A549 (cell line): ENCODE data around the gene SSX2B. TPM values are rescaled to one million over a fixed set of nuclear protein-coding genes. Genes with fewer than 3 reads are reported as not detected.
"Not testable (repeated sequence)": the region's sequence is repeated elsewhere in the genome, so short reads cannot be mapped to it uniquely, and the experiment has no call there.

Experiments used
- ATAC-seq, 2 experiments: fragments of 200-7000 bp in 1 of 2; fragments of >200 bp in 1 of 2; cut with Nextera tagmentation in 1 of 2; cut with Tn5 transposase in 1 of 2; 3 replicates each; pipeline versions ENCODE4 v1.8.0 to v1.9.1; 2018 to 2020; ENCODE audit warnings: mild to moderate bottlenecking in 1 of 2, moderate library complexity in 1 of 2
- CTCF ChIA-PET: fragments of 300-600 bp; sonication (Branson Sonifier 250); formaldehyde crosslinking; extraction: SDS; loops from one replicate; lab custom pipeline; 2021; ENCODE audit warnings: antibody characterized with exemption, inconsistent platforms; lab: Yijun Ruan, JAX
- POLR2A ChIA-PET: fragments of 350-600 bp; formaldehyde crosslinking; extraction: SDS; loops from one replicate; lab custom pipeline; 2021; ENCODE audit warnings: antibody characterized with exemption, inconsistent platforms; lab: Yijun Ruan, JAX
- DNase-seq, 2 experiments: peaks; one replicate each; pipeline versions ENCODE4 v3.0.0 to v3.0.0-alpha.2; 2011 to 2016; ENCODE audit warnings: low read depth in 1 of 2, low spot score in 1 of 2
- FAIRE-seq: peaks from 2 replicates; lab custom pipeline; 2011; peaks lifted over from hg19 to GRCh38; lab: Jason Lieb, UNC
- H3K27ac ChIP-seq, 2 experiments: fragments of >200 bp; sonication (Bioruptor Twin); formaldehyde crosslinking; 3 replicates each; pipeline ENCODE4 v1.5.1; 2016 to 2017
- H3K4me1 ChIP-seq: fragments of >200 bp; sonication (Bioruptor Twin); formaldehyde crosslinking; 3 replicates; pipeline ENCODE4 v1.6.1; 2016
- H3K4me2 ChIP-seq: fragments of >200 bp; sonication (Bioruptor Twin); formaldehyde crosslinking; 3 replicates; pipeline ENCODE4 v1.6.1; 2016
- H3K4me3 ChIP-seq: fragments of >200 bp; sonication (Bioruptor Twin); formaldehyde crosslinking; 3 replicates; pipeline ENCODE4 v1.5.1; 2016
- H3K9me3 ChIP-seq: fragments of >200 bp; sonication (Bioruptor Twin); formaldehyde crosslinking; 3 replicates; pipeline ENCODE4 v1.6.1; 2016
- WGBS: methylation state at CpG from one replicate; pipeline ENCODE4 v1.1.6; 2017; ENCODE audit errors: missing lambda C conversion rate; 5-methylcytosine and 5-hydroxymethylcytosine counted together
- polyA minus RNA-seq: library from RNA; depleted of rRNA, polyadenylated mRNA; stranded (reverse); fragments of >200 nt; gene quantifications from 2 replicates; pipeline ENCODE4 v1.2.3, GENCODE V29; 2011; rRNA and poly(A)+ RNA removed
- polyA plus RNA-seq, 4 experiments: library from polyadenylated mRNA; depleted of rRNA in 3 of 4; stranded (reverse); fragments of >200 nt; fragmentation: RNase III in 1 of 4; extraction: RNeasy Plus Mini Kit Qiagen cat#74134 plus additional on column Dnase treatment in 1 of 4; gene quantifications; 2 replicates in 3 of 4; 3 replicates in 1 of 4; pipeline ENCODE4 v1.2.3, GENCODE V29; 2011 to 2017
- small RNA-seq, 6 experiments: library from RNA; depleted of rRNA; stranded (forward); fragments of <200 nt; gene quantifications; one replicate each; pipeline ENCODE3, GENCODE V24; 2012

Gene SSX2B, protein sequence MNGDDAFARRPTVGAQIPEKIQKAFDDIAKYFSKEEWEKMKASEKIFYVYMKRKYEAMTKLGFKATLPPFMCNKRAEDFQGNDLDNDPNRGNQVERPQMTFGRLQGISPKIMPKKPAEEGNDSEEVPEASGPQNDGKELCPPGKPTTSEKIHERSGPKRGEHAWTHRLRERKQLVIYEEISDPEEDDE
- polyA plus RNA-seq (2011; rRNA removed) = not detected in 2 replicates
- polyA plus RNA-seq (2012; cell fraction: cytosol; rRNA removed) = not detected in 2 replicates
- polyA plus RNA-seq (2012; cell fraction: nucleus; rRNA removed) = not detected in 2 replicates
- not detected in 3 replicates for polyA plus RNA-seq (2017; fragmentation: RNase III; extraction: RNeasy Plus Mini Kit Qiagen cat#74134 plus additional on column Dnase treatment)
- not detected in 2 replicates for polyA minus RNA-seq

DNA sequence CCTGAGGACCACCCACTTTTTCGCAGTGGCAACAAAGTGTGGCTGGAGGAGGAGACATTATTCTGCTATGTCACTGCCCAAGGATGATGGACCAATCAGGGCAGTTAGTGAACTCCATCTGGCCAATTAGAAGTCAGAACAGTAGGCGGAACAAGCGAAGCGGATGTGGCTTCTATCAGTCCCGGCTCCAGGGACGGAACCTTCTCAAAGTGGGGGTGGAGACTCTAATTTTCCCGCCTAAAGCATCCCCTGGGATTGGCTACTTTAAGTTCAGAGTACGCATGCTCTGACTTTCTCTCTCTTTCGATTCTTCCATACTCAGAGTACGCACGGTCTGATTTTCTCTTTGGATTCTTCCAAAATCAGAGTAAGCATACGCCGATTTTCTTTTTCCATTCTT is at the start of gene SSX2B:
Gene SSX2B (plus strand): TSS at position 301 of the 400 bp plus-strand sequence. CDS start 1,429 bp downstream, outside the sequence.
- no CpG with 5 or more reads among the region's 13 CpGs for WGBS
- FAIRE-seq = not testable (repeated sequence)

DNA sequence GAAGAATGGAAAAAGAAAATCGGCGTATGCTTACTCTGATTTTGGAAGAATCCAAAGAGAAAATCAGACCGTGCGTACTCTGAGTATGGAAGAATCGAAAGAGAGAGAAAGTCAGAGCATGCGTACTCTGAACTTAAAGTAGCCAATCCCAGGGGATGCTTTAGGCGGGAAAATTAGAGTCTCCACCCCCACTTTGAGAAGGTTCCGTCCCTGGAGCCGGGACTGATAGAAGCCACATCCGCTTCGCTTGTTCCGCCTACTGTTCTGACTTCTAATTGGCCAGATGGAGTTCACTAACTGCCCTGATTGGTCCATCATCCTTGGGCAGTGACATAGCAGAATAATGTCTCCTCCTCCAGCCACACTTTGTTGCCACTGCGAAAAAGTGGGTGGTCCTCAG is 44.0 kb upstream of the SSX2B start, which contains the start of gene SSX2:
Gene SSX2 (minus strand): TSS at position 101 of the 400 bp plus-strand sequence. CDS start 1,429 bp downstream, outside the sequence.
- no CpG with 5 or more reads among the region's 13 CpGs for WGBS
- H3K4me2 ChIP-seq, FAIRE-seq, POLR2A ChIA-PET, CTCF ChIA-PET, ATAC-seq, DNase-seq, H3K9me3 ChIP-seq, H3K4me1 ChIP-seq, H3K4me3 ChIP-seq, H3K27ac ChIP-seq: not testable (repeated sequence)

More for the DNA sequence above, at the start of gene SSX2B:
- H3K27ac ChIP-seq, H3K4me2 ChIP-seq, H3K9me3 ChIP-seq, CTCF ChIA-PET, H3K4me3 ChIP-seq, POLR2A ChIA-PET, H3K4me1 ChIP-seq, ATAC-seq, DNase-seq: not testable (repeated sequence)

DNA sequence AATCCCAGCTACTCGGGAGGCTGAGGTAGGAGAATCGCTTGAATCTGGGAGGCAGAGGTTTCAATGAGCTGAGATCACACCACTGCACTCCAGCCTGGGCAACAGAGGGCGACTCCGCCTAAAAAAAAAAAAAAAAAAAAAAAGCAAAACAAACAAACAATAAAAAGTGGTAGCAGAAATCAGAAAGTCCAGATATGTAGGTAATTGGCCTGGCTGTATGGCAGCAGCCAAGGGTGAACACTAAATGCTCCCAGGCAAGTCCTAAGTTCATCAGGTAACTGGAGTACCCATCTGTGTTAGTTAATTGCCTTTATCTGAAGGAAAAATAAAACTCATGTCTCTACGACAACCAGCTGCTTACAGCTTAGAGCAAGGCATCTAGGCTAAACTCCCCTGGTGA is 14.9 kb downstream of the SSX2B start:
- H3K4me1 ChIP-seq, DNase-seq, H3K9me3 ChIP-seq, H3K4me3 ChIP-seq, FAIRE-seq, POLR2A ChIA-PET, H3K27ac ChIP-seq, H3K4me2 ChIP-seq, ATAC-seq, CTCF ChIA-PET: not testable (repeated sequence)
- 26% methylated on average over 4 of the region's 5 CpGs for WGBS

DNA sequence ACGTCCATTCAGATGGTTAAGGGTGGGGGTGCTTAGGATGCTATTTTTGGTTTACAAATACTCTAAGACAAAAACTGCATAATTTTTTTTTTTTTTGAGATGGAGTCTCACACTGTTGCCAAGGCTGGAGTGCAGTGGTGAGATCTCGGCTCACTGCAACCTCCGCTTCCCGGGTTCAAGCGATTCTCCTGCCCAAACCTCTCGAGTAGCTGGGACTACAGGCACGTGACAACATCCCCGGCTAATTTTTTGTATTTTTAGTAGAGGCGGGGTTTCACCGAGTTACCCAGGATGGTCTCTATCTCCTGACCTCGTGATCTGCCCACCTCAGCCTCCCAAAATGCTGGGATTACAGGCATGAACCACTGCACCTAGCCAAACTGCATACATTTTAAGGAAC is 22.5 kb downstream of the SSX2B start:
- H3K4me2 ChIP-seq, FAIRE-seq, H3K27ac ChIP-seq, CTCF ChIA-PET, H3K4me3 ChIP-seq, H3K9me3 ChIP-seq, DNase-seq, H3K4me1 ChIP-seq, POLR2A ChIA-PET, ATAC-seq: not testable (repeated sequence)
- 44% methylated on average over 10 of the region's 11 CpGs for WGBS

DNA sequence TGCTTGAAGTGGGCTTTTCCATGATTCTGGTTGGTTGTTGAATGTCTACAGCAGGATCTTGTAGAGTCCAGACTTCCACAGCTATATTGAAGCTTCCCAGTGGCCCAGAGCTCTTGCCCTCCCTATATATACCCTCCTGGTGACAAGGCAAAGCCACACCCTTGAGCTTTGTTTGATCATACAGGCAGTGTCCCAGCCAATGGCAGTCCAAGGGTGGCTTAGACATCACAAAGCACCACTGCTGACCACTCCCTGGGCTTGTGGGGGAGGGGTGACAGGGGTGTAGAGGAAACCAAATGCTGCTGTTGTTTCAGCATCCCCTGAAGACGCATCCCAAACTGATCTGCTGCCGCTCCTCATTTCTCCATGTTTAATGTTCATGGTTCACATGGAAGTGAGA is 46.3 kb downstream of the SSX2B start, which contains the start of gene SPANXN5:
Gene SPANXN5 (minus strand): TSS at position 101 of the 400 bp plus-strand sequence. CDS start 79 bp downstream, at position 22.
- CTCF ChIA-PET, POLR2A ChIA-PET, H3K9me3 ChIP-seq, H3K27ac ChIP-seq, ATAC-seq, H3K4me3 ChIP-seq, FAIRE-seq, H3K4me2 ChIP-seq, H3K4me1 ChIP-seq: not testable (repeated sequence)
- peak in 1 of 2 experiments; percentile 4 for DNase-seq
- 45% methylated on average over 2 of the region's 2 CpGs for WGBS

DNA sequence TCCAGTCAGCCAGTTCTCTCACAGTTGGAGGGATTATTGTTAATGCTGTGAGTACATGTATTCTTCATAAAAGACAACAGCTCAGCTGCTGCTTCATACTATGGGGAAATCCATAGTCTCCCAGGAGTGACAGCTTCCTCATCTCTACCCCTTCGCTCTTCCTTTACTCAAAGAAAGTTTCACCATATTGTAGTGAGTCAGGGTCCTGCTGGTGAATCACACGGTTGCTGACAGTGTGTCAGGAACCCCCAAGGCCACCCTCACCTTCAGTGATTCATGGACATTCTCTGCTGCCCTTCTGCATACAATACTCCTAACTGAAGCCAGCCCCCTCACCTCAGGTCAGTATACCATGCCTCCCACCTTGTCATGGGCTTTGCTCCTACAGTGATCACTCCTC is 53.8 kb downstream of the SSX2B start:
- H3K27ac ChIP-seq, H3K4me1 ChIP-seq, H3K4me2 ChIP-seq, H3K4me3 ChIP-seq, H3K9me3 ChIP-seq, ATAC-seq, POLR2A ChIA-PET, FAIRE-seq, DNase-seq, CTCF ChIA-PET: not testable (repeated sequence)
- WGBS = 20% methylated on average over 2 of the region's 2 CpGs

Small RNA genes within 50 kb of the gene (small RNA-seq; reads per million reads assigned to genes)
- 0 reads per million in 6 experiments for gene AC244505.3
- gene AC244505.5 = 0 reads per million in 6 experiments
- 0 reads per million in 6 experiments for gene AC244505.6
- gene AC244505.7 = 0 reads per million in 6 experiments

Other genes with a start within 250 kb of the SSX2B start
- gene XAGE1B, start 234.2 kb upstream of the SSX2B start, polyA plus RNA-seq (2011; rRNA removed) = 41.7 and 54.6 TPM in 2 replicates
- 179 to 216 TPM (median 194 TPM) in 3 replicates for gene XAGE1B, start 234.2 kb upstream of the SSX2B start, polyA plus RNA-seq (2017; fragmentation: RNase III; extraction: RNeasy Plus Mini Kit Qiagen cat#74134 plus additional on column Dnase treatment)
- gene SSX7, start 96.4 kb upstream of the SSX2B start, polyA plus RNA-seq (2011; rRNA removed) = not detected in 2 replicates
- gene SSX7, start 96.4 kb upstream of the SSX2B start, polyA plus RNA-seq (2017; fragmentation: RNase III; extraction: RNeasy Plus Mini Kit Qiagen cat#74134 plus additional on column Dnase treatment) = not detected in 3 replicates
- not detected in 2 replicates for gene SSX2, start 44.1 kb upstream of the SSX2B start, polyA plus RNA-seq (2011; rRNA removed)
- gene SSX2, start 44.1 kb upstream of the SSX2B start, polyA plus RNA-seq (2017; fragmentation: RNase III; extraction: RNeasy Plus Mini Kit Qiagen cat#74134 plus additional on column Dnase treatment) = not detected in 3 replicates
- 0.07 TPM in 1 of 2 replicates, not detected in the other for gene SPANXN5, start 46.2 kb downstream of the SSX2B start, polyA plus RNA-seq (2011; rRNA removed)
- gene SPANXN5, start 46.2 kb downstream of the SSX2B start, polyA plus RNA-seq (2017; fragmentation: RNase III; extraction: RNeasy Plus Mini Kit Qiagen cat#74134 plus additional on column Dnase treatment) = not detected in 3 replicates
- gene XAGE5, start 60.0 kb downstream of the SSX2B start, polyA plus RNA-seq (2011; rRNA removed) = not detected in 2 replicates
- not detected in 3 replicates for gene XAGE5, start 60.0 kb downstream of the SSX2B start, polyA plus RNA-seq (2017; fragmentation: RNase III; extraction: RNeasy Plus Mini Kit Qiagen cat#74134 plus additional on column Dnase treatment)
- gene XAGE3, start 116.8 kb downstream of the SSX2B start, polyA plus RNA-seq (2011; rRNA removed) = not detected in 2 replicates
- gene XAGE3, start 116.8 kb downstream of the SSX2B start, polyA plus RNA-seq (2017; fragmentation: RNase III; extraction: RNeasy Plus Mini Kit Qiagen cat#74134 plus additional on column Dnase treatment) = not detected in 3 replicates
- gene FAM156B, start 146.1 kb downstream of the SSX2B start, polyA plus RNA-seq (2011; rRNA removed) = 18.1 and 29.6 TPM in 2 replicates
- gene FAM156B, start 146.1 kb downstream of the SSX2B start, polyA plus RNA-seq (2017; fragmentation: RNase III; extraction: RNeasy Plus Mini Kit Qiagen cat#74134 plus additional on column Dnase treatment) = 10.4 to 12.2 TPM (median 11.5 TPM) in 3 replicates
- gene FAM156A, start 207.3 kb downstream of the SSX2B start, polyA plus RNA-seq (2011; rRNA removed) = 18.2 and 22.6 TPM in 2 replicates
- gene FAM156A, start 207.3 kb downstream of the SSX2B start, polyA plus RNA-seq (2017; fragmentation: RNase III; extraction: RNeasy Plus Mini Kit Qiagen cat#74134 plus additional on column Dnase treatment) = 19.8 to 24.8 TPM (median 20.1 TPM) in 3 replicates